Endodermal cell (in vitro differentiated cells): Measurements from ENCODE around the gene AAK1. TPM values are rescaled to one million over a fixed set of nuclear protein-coding genes. Genes with fewer than 3 reads are reported as not detected.

Experiments used
- DNase-seq: peaks from one replicate; pipeline ENCODE4 v3.0.0-alpha.2; 2017
- H3K27ac ChIP-seq: 2 replicates; pipeline ENCODE4 v1.5.1; 2013; ENCODE audit warnings: mild to moderate bottlenecking, low read depth, low read length, moderate library complexity
- H3K27me3 ChIP-seq: 2 replicates; pipeline ENCODE4 v1.6.1; 2013; ENCODE audit warnings: mild to moderate bottlenecking, low read length, moderate library complexity; ENCODE audit not compliant: insufficient read depth, control insufficient read depth, poor library complexity, severe bottlenecking
- H3K36me3 ChIP-seq: 2 replicates; pipeline ENCODE4 v1.7.0; 2013; ENCODE audit warnings: mild to moderate bottlenecking, low read length, moderate library complexity; ENCODE audit not compliant: control insufficient read depth, insufficient read depth
- H3K4me1 ChIP-seq: one replicate; pipeline ENCODE4 v1.7.0; 2013; ENCODE audit warnings: low read length; ENCODE audit not compliant: control insufficient read depth, insufficient read depth
- H3K4me3 ChIP-seq: 2 replicates; pipeline ENCODE4 v1.5.1; 2013; ENCODE audit warnings: mild to moderate bottlenecking, low read length, moderate library complexity
- H3K9ac ChIP-seq: 2 replicates; pipeline ENCODE4 v1.6.1; 2013; ENCODE audit warnings: mild to moderate bottlenecking, low read length, moderate library complexity; ENCODE audit not compliant: poor library complexity, severe bottlenecking; ENCODE audit errors: extremely low read depth
- H3K9me3 ChIP-seq: 2 replicates; pipeline ENCODE4 v1.6.1; 2013; ENCODE audit warnings: mild to moderate bottlenecking, low read length, moderate library complexity; ENCODE audit not compliant: control insufficient read depth
- H3K27ac Mint-ChIP-seq: 2 replicates; pipeline ENCODE4 v1.8.0; 2020; ENCODE audit warnings: mixed read lengths
- H3K27me3 Mint-ChIP-seq: 2 replicates; pipeline ENCODE4 v1.8.0; 2021; ENCODE audit warnings: mild to moderate bottlenecking, mixed read lengths; ENCODE audit not compliant: insufficient read depth
- H3K36me3 Mint-ChIP-seq: 2 replicates; pipeline ENCODE4 v1.8.0; 2020; ENCODE audit warnings: low read depth, mixed read lengths
- H3K4me1 Mint-ChIP-seq: 2 replicates; pipeline ENCODE4 v1.8.0; 2020; ENCODE audit warnings: mixed read lengths
- H3K4me3 Mint-ChIP-seq: 2 replicates; pipeline ENCODE4 v1.8.0; 2020; ENCODE audit warnings: mild to moderate bottlenecking, moderate library complexity, mixed read lengths
- H3K9me3 Mint-ChIP-seq: 2 replicates; pipeline ENCODE4 v1.8.0; 2020; ENCODE audit warnings: mild to moderate bottlenecking, mixed read lengths
- WGBS, 2 experiments: methylation state at CpG; one replicate each; pipeline versions ENCODE4 v1.1.5 to v1.1.7; 2013; ENCODE audit warnings: missing lambda C conversion rate in 2 of 2, mixed read lengths in 1 of 2; ENCODE audit not compliant: insufficient coverage in 1 of 2, insufficient read length in 1 of 2; 5-methylcytosine and 5-hydroxymethylcytosine counted together
- total RNA-seq, 2 donors: library from RNA; stranded (reverse); fragmentation: NEBNext Ultra II Directional in 1 of 2; extraction: Animal tissue kit (Norgen Biotek cat#: 25700) in 1 of 2; gene quantifications; 2 replicates in 1 of 2; 3 replicates in 1 of 2; pipeline ENCODE4 v1.2.1, GENCODE V29; 2021
- TF ChIP-seq, protein P1 (sequence below): fragments of 200-600 bp; sonication (generic); conservative IDR thresholded peaks from 2 replicates; pipeline ENCODE4 v1.5.0; 2021; ENCODE audit warnings: antibody characterized with exemption, mild to moderate bottlenecking

Gene AAK1
- total RNA-seq, 2 donors from 2014 or later = 29.2 to 34.7 TPM

DNA sequence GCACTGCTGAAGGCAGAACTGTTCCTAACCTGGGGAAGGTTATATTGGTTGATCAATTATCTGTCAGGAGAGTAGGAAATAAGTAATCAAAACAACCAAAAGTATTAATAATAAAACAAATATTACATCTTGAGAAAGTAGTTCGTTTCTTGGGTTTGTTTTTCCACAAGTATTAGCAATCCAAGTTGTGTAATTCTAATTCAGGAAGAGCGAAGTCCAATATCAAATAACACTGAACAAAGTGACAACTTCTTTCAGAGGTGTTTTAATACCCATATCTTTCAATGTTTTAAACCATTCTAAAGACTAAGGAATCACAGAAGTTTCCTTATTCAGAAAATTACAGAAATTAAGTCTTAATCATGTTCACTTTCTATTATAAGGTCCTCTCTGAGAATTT, 171.7 kb downstream of the AAK1 start:
- H3K9me3 ChIP-seq = no peaks in the 10 kb centered on the region
- TF ChIP-seq, protein P1, sequence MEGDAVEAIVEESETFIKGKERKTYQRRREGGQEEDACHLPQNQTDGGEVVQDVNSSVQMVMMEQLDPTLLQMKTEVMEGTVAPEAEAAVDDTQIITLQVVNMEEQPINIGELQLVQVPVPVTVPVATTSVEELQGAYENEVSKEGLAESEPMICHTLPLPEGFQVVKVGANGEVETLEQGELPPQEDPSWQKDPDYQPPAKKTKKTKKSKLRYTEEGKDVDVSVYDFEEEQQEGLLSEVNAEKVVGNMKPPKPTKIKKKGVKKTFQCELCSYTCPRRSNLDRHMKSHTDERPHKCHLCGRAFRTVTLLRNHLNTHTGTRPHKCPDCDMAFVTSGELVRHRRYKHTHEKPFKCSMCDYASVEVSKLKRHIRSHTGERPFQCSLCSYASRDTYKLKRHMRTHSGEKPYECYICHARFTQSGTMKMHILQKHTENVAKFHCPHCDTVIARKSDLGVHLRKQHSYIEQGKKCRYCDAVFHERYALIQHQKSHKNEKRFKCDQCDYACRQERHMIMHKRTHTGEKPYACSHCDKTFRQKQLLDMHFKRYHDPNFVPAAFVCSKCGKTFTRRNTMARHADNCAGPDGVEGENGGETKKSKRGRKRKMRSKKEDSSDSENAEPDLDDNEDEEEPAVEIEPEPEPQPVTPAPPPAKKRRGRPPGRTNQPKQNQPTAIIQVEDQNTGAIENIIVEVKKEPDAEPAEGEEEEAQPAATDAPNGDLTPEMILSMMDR = no peak
- Mint-ChIP-seq H3K36me3 (no peaks in the 10 kb centered on the region), H3K27ac (no peak overlapping the region), H3K27me3 (no peaks in the 10 kb centered on the region), H3K9me3 (no peaks in the 10 kb centered on the region), H3K4me3 (no peak overlapping the region), H3K4me1 (peaks cover 3% of the 10 kb centered on the region)
- no peak overlapping the region for H3K27ac ChIP-seq
- H3K36me3 ChIP-seq = no peaks in the 10 kb centered on the region
- no peaks in the 10 kb centered on the region for H3K4me1 ChIP-seq
- H3K9ac ChIP-seq = no peak overlapping the region
- DNase-seq = no peak
- WGBS, 2 experiments = 87 to 100% methylated on average over 1 to 2 of the region's 2 CpGs
- no peaks in the 10 kb centered on the region for H3K27me3 ChIP-seq
- H3K4me3 ChIP-seq = no peak overlapping the region

DNA sequence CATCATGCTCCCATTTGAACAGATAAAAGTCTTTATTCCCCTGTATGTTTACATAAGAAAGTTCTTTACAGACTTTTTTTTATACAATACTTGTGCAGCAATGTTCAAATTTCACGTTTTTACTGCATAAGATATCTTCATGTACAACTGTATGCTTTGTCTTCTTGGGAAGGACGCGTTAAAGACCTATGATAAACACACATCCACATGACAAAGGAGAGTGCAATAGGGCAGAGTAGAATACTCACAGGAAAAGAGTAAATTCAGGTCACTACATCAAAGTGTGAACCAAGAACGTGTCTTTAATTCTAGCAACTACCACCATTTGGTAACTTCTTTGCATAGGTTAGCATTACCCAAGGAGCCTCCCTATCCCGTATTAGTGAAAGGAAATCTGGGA, 172.6 kb downstream of the AAK1 start:
- Histone ChIP-seq H3K27ac (no peak overlapping the region), H3K4me1 (no peaks in the 10 kb centered on the region), H3K27me3 (no peaks in the 10 kb centered on the region), H3K4me3 (no peak overlapping the region), H3K9me3 (no peaks in the 10 kb centered on the region), H3K9ac (no peak overlapping the region), H3K36me3 (peaks cover 2% of the 10 kb centered on the region)
- no peak for DNase-seq
- Mint-ChIP-seq H3K9me3 (no peaks in the 10 kb centered on the region), H3K27ac (no peak overlapping the region), H3K36me3 (peaks cover 6% of the 10 kb centered on the region), H3K4me3 (no peak overlapping the region), H3K4me1 (peaks cover 3% of the 10 kb centered on the region), H3K27me3 (no peaks in the 10 kb centered on the region)
- 71 to 73% methylated on average over 3 to 5 of the region's 5 CpGs for WGBS, 2 experiments
- TF ChIP-seq, protein P1 = no peak

DNA sequence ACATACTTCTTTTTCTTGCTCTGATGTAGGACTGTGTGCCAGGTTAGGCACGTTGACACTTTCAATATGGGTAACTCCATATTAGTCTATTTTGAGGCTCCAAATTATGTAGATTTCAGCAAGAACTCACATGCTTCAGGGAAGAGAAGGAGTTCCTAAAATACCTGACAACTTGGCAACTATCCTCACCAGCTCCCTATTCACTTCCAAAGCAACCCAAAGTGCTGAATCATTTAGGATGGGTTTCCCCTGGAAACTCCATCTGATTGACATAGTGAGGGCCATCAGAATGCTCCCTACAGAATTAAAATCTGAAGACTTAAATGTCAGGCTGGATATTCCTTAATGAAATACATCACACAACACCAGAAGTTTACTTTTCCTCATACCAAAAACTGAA, 173.8 kb downstream of the AAK1 start:
- Histone ChIP-seq H3K4me3 (no peak overlapping the region), H3K9me3 (no peaks in the 10 kb centered on the region), H3K36me3 (peaks cover 10% of the 10 kb centered on the region), H3K9ac (no peak overlapping the region), H3K27me3 (no peaks in the 10 kb centered on the region), H3K4me1 (no peaks in the 10 kb centered on the region), H3K27ac (no peak overlapping the region)
- no peaks in the 10 kb centered on the region for H3K9me3 Mint-ChIP-seq
- H3K36me3 Mint-ChIP-seq = peaks cover 18% of the 10 kb centered on the region
- no peak overlapping the region for H3K27ac Mint-ChIP-seq
- H3K4me3 Mint-ChIP-seq = no peak overlapping the region
- peaks cover 3% of the 10 kb centered on the region for H3K4me1 Mint-ChIP-seq
- WGBS, 2 experiments = 88% methylated on average over 1 of the region's 1 CpG
- DNase-seq = no peak
- H3K27me3 Mint-ChIP-seq = no peaks in the 10 kb centered on the region
- TF ChIP-seq, protein P1 = no peak
